NCI-H187 treated with DMSO at 0.1 percent for 48 hours (cell line): ENCODE measurements around the gene ERBB4.

Experiments
- DNase-seq: peaks from one replicate; lab custom pipeline; 2025; lab: John Stamatoyannopoulos, UW

ERBB4 gene

DNA sequence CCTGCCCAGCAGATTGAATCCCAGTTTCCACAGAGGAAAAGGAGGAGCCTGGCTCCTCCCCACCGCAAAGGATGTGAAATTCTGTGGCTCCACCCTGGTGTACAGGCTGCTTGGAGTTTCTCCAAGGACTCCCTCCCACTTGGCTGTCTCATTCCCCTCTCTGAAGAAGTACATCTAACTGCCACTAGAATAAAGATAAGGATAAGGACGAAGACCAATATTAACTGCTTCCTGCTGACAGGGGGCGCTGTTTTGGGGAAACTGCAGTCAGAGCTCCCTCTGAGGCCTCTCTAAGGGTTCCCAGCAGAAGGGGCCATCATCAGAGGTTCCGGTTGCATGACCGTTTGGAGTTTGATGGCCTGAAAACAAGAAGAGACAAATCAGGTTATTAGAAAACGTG, 1191.3 kb downstream of the ERBB4 start:
- no peak for DNase-seq

DNA sequence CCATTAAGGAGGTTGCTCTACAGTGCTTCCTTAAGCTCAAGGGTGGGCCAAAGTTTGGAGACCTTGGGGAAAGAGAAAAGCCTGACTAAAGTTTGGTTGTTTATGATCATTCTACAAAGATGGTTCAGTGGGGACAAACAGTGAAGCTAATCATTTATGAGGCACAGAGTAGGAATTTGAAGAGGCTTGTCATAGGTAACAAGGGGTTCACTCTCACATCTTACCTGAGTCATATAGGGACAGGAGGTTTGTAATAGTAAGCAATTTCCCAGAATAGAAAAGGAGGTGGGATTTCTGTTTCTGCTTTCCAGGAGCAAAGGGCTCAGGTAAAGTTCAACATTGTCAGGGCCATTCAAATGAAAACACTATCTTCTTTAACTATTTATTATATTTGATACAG, 1194.3 kb downstream of the ERBB4 start:
- DNase-seq = no peak

DNA sequence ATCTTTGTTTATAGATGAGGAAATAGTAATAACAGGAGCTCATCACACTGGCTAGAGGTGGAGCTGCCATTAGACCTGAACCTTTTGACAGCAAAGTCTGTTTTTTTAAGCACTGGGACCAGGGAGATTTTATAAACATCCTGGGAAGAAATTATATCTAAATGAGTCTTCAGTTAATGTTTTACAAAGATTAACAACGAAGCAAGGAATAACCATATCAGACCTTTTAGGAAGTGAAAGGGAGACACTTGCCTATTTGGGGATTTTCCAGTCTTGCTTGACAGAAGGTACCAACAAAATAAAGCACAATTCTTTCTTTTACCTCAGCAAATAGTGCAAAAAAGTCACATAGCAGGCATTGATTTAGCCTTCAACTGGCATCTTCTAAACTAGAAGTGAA, 1205.2 kb downstream of the ERBB4 start:
- no peak for DNase-seq

DNA sequence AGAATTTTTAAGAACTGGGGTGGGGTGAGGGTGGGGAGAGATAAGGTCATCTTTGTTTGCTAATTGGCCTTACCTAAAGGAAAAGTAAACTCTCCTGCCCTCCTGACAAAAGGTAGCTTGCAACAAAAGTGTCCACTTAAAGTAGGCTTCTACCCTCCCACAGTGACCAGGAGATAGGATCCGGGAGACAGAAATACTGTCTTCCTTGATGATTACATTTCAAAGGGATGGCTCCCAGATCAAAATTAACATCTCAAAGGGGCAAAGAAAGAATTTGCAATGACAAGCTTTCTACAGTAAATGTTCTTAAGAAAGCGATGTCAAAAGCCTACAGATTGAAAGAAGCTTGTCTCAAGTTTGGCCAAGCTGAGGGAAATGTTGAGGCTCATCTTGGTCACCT, 1206.9 kb downstream of the ERBB4 start:
- no peak for DNase-seq

DNA sequence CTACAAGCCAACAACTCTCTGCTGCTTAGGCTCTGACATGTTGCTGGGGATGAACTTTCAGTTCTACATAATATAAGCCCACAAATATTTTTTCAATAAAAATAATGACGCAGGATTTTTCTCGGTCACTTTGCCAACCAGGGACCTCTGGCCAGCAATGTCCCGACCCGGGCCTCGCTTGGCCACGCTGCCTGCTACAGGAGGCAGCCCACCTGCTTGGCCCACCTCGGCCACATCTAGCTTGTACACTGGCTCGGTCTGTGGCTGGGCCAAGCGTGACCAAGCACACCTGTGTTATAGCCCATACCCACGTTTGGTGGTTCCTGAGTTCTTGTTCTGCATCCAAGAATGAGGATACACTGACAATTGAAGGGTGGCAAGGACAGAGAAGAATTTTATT, 1208.7 kb downstream of the ERBB4 start:
- DNase-seq = no peak

DNA sequence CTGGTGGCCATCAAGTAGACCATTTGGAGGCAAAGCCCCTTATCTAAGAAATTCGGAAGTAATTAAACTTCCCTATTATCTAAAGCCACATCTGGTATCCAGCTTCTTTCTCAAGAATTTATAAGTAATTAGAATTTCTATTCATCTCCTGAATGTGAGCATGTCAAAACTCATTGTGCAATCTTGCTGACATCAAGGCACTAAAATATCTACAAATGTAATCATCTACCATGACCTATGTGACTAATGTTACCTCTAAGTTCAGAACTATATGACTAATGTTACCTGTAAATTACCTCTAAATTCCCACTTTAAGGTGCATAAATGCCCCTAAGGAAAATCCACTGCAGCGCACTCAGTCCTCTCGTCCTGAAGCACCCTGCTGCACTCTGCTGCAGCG, 1209.2 kb downstream of the ERBB4 start:
- DNase-seq = no peak

DNA sequence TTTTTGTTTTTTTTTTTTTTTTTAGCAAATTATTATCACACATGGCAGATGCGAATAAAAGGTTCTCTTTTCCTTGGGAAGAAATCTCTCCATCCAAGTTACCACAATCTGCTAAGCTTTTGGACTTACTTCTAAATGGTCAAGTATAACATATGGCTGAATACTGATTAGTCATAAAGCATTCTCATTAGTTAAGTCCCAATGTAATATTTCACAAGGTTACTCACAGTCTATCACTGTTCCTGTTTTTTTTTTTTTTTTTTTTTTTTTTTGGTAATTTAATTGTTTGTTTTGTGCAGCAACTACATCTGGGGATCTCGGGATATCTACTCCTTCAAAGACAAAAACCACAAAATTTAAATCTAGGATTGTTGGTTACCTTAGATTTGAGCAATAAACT, 1210.5 kb downstream of the ERBB4 start:
- DNase-seq = no peak
